Activated T-cell treated with anti-CD3 and anti-CD28 coated beads for 48 hours (primary cell): Measurements from ENCODE around the gene MFRP.

Experiments
- DNase-seq: peaks from one replicate; pipeline ENCODE4 v3.0.0-alpha.2; 2020; ENCODE audit warnings: low read depth

MFRP gene

DNA sequence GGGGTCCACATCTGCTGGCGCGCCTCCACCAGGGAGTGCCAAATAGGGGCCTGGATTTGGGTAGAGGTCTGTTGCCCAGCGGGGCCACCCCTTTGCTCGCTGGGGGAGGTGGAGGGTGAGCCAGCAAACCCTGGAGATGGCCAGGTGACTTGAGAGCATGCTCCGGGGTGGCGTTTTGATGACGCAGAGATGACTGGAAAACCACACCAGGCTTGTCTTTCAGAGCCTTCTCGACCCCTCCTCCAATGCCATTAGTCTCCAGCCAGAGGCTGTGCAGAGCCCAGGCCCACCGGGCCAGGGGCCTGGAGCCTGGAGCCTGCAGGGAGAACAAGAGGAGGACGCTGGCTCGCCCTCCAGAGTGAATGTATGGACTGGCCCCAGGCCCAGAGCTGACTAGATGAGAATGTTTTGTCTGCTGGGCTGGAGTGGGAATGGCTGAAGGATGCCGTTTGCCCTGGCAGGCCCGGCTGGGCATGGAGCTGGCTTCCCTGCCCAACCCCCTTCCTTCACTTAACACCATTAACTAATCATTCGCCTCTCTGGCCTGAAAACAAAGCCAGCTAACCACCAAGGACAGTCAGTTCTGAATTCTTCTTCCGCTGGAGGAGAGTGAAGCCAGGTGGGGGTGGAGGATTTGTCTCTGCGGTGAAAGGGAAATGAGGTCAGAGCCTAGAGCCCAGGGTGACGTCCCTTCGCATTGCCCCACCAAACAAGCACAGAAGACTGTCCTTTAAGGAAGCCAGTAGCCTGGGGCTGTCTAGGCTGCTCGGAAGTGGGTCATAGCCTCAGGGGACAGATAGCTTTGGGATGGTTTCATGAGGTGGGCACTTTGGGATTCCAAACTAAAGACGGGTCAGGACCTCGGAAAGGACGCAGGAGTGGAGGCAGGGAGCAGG, 28.0 kb downstream of the MFRP start:
- DNase-seq = no peak

DNA sequence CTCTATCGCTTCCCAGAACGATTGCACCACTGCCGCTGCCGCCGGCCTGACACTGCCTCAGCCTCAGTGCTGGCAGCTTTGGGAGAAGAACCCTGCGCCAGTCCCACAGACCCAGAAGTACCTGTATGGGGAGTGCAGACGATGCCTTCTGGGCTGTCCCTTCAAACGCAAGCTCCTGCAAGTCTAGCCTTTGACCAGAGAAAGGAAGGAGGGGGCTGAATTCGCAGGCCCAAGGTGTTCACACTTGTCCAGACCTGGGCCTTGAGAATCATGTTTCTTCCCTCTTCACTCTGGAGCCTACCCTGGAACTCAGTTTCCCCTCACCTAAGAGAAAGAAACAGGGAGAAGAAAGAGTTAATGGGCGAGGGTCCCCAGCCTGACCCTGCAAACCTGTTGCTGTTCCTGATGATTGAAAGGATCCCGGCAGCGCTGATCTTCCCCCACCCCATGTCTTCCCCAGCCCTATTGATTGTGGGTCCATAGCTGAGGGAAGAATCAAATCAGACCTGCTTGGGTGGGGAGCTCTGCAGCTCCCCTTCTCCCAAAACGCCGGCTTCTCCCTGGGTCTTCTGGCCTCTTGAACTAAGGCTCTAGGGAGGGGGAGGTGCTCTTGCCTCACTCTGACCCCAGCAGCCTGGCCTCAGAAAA, 28.8 kb downstream of the MFRP start:
- no peak for DNase-seq

DNA sequence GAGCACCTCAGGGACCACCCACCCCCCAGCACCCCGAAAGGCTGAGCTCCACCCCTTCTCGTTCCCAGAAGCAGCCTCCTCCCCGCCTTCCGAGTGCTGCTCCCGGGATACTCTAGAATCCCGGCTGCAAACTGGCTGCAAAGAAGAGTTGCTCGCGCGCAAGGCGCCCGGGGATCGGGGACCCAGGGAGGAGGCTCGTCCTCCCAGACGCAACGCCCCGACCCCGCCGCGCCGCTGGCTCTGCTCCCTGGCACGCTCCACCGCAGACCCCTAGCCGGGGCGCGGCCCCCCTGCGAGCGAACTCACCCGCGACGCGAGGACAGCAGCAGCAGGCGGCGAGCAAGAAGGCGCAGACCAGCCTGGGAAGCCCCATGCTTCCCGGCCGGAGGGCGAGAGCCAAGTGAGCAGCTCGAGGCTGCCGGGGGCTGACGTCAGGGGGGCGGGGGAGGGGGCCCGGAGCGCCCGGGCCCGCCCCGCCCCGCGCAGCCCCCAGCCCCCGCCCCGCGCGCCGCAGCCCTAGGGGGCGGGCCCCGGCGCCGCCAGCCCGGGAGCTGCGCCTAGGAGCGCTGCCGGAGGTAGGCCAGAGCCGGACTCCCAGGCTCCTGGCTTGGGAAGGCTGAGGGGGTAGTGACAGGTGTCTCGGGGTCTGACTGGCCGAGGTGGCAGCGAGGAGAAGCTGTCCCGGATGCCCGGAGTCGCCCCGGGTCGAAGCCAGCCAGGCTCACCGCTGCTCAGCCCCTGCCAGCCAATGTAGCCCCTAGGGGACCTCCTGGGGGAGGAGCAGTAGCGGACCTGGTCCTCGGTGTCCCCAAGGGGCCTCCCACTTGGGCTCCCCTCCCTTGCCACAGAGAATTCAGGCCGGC, 29.5 kb downstream of the MFRP start, which contains the start of gene MCAM:
MCAM (minus strand) TSS at position 402 of the 863 bp plus-strand sequence; CDS start at position 373, 29 bp downstream.
- no peak for DNase-seq

DNA sequence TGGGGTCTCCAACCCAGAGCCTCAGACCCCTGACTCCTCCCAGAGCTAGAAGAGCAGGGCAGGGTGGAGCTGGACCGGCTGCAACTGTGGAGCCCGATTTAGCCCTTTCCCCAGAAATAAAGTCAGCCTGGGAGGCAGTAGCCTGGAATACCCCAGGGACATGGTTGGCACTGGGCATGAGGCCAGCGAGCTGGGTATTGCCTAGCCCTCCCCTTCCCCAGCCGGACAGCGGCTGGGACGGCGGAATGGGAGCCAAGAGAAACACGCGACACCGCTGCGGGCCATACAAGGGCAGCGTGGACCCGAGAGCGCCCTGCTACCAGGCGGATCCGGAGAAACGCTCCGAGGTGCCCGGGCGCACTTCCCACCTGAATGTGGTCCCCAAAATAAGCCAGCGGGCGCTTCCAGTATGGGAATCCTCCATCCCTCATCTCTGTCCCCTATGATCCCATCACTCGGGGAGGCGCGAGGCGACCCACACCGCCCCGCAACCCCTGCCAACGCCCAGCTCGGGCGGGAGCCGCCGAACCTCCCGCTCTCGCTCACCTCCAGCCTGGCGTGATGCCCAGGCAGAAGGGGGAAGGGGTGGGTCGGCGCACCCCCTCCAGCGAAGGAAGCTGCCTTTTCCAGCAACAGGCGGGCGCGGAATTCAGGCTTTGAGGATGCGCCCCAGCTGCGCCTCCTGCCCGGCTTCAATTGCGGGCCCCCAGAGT, 30.3 kb downstream of the MFRP start:
- DNase-seq = no peak

DNA sequence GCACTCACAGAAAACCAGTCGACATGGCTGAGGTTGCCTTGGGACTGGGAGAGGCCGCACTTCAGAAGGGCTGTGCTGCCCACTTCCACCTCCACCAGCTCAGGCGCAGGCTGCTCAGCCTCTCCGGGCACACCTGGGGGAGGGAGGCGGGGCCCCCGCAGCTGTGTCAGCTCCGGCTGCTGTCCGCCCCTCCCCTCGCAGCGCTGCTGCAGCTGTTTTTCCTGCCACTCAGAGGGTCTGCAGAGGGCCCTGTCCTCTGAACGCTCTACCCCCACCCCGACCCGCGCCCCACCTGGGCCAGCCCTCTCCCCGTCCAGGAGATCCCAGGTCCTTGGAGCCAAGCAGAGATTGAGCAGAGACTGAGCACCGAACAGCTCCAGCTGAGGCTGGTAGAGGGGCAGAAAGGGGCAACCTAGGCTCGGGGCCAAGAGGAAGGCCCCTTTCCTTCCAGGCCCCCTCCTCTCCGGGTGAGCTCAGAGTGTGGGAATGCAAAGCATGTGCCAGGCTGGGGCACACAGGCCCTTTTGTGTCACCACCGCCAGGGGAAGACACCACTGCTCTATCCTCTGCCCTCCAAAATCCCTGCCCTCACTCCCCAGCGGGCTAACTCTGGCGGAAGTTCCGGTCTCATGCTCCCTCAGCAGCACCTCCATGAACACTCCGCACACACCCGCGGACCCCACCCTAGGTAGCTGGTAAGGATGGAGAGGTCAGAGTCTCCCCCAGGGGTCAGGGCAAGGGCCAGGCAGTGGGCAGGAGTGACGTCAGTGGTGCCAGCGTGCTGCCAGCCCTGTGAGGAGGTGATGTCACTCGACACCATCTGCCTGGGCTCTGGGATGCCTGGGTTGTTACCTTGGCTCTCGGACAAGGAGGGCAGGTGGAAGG, 31.1 kb downstream of the MFRP start:
- no peak for DNase-seq

DNA sequence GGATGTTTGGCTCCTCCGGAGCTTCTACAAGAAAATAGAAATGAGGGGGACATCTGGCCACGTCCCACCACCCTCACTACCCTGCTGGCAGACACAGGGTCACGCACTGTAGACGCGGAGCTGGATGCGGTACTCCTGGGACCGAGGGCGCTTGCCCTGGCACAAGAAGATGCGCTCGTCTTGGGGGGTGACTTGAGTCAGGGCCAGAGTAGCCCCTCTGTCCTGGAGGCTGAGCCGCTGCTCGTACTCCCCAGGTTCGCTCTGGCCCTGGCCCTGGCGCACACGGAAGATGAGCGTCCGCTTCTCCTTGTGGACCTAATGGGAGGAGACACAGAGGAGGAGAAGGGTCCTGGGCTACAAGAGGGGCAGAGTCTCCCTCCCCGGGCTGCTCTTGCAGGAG, 31.8 kb downstream of the MFRP start:
- DNase-seq = no peak

DNA sequence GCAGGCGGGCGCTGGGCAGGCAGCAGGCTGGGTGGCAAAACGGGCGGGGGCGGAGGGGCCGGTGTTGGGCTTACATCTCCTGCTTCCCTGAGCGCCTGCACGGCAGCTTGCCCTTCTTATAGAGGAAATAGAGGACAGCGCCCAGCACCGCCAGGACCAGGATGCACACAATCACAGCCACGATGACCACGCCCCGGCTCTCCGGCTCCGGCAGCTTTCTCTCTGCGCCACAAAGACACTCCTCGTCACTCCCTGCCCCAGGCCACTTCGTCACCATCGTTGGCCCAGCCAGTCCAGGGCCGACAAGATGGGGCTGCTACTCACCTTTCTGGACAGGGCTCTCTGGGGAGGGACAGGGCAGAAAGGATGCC, 35.8 kb downstream of the MFRP start:
- no peak for DNase-seq

DNA sequence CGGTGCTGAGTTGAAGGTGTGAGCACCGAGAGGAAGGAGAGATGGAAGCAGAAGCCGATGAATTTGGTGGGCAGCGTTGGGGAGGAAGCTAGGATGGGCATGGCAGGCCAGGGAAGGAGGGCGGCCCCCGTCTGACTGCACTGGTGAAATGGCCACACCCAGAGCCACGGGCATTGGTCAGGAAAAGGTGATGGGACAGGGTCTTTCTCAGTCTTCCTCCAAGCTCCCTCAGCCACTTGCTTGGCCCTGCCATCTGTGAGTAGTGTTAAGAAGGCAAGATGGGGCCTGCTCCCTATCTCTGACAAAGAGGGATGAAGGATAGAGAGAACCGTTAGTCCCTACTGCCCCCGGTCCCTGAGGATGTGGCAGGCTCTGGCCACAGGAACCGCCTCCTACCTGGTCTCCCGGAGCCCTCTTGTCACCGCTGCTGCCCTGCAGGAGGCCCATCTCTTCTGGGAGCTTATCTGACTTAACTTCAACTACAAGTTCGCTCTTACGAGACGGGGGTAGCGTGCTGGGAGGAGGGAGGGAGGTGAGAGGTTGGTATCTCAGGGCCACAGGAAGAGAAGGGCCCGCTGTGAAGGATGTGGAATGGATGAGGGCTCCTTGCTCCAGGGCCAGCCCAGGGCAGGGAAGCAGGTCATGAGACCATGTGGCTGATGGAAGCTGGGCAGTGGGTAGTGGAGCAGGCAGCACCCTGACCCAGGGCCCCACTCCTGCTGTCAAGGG, 36.4 kb downstream of the MFRP start:
- no peak for DNase-seq

DNA sequence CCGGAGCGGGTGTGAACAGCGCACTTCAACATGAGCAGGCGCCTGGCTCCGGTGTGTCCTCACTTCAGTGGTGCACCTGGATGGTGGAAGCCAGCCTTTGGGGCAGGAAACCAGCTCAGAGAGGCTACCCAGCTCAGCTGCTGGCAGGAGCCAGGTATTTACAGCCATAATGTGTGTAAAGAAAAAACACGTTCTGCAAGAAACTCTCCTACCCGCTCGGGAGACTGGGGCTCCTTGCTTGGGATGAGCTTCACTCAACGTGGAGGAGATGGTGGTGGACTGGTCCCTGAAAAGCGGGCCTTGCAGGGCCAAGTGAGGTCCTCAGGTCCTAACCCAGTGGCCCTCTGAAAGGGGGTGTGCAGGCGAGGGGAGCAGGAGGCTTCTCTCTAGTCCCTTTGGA, 37.1 kb downstream of the MFRP start:
- no peak for DNase-seq

DNA sequence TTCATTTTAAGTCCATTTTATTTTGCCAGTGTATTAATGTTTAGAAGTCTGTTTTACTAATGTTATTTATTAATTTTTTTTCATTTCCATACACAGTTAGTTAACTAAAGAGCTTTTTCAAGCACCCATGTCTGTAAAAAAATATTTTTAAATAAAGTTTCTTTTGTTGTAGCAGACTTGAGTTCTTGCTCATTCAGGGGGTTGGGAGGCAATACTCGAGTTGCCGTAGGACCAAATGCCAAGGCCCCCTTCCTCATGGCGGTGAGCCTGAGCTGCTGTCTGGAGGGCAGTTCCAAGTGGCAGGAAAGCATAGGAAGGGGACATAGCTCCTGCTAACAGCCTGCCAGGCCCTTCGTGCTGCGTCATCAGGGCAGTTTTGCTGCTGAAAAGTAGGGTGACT, 38.5 kb downstream of the MFRP start:
- no peak for DNase-seq

DNA sequence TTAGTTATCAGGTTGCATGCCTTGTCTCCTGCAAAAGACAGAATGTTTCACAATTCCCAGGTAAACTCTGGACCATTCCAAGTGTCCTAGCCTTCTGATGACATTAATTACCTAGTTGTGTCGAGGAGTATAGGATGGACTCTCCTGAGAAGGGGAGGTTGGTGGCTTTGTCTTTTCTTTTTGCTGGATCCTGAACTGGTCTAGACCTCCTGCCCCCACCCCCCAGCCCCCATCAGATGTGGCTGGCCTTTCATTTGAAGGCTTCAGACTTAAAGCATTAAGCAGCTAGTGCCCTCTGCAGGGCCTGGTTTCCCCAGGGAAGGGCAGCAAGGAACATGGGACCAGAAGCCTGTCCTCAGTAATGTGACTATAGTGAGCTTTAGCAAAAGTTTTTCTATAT, 39.3 kb downstream of the MFRP start:
- no peak for DNase-seq

DNA sequence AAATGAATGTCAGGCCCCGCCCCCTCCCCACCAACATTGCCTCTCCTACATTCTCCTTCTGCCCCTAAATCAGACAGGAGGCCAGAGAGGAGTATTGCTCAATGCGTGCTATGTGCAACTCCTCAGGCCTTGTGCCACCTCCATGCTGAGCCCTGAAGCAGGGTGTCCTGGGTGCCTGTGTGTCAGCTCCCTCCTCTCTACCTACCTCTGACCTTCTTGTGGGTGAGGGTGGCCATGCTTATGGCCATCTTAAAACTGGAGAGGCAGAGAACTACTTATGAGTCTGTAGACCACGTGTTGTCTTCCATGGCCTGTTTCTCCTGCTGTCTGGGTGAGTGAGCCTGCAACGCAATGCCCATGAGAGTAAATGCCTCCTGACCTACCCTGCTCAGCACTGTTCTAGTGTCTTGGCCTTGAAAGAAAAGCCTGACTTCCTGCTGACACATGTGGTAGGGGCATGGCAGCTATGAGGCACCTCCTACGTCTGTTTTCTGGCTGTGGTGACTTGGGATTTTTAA, 40.1 kb downstream of the MFRP start:
- peak; percentile 17 for DNase-seq

DNA sequence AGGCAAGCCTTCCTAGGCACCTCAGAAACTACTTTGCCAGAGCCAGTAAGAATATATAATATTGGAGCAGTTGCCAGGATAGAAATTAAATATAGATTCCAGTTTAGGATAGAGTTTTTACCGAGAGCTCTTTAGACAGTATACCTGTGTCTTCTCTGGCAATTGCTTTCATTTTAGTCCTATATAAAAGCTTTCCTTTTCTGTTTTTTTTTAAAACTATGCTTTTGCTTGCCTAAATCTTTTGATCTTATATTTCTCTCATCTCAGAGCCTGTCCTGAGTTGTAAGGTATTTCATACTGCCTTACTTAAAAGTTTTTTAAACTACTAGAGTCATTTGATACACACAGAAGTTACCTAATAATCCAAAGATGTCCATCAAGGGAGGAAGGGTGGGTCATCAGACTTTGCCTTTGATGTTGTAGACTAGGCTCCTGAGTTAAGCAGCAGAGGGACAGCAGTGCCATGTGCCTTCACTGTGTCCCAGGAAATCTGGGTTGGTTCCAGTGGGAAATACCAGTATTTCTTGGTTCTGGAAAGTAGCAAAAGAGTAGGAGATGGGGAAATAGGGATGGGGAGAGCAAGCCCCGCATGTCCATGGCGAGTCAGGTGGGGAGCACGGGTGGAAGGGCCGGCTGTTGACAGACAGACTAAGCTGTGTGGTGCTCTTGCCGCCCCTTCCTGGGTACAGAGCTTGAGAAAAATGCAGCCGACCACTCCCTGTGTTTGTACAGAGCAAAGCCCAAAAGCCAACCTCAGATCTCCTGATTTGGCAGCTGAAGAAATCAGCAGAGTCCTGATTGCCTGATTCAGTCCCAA, 40.7 kb downstream of the MFRP start:
- DNase-seq = no peak

DNA sequence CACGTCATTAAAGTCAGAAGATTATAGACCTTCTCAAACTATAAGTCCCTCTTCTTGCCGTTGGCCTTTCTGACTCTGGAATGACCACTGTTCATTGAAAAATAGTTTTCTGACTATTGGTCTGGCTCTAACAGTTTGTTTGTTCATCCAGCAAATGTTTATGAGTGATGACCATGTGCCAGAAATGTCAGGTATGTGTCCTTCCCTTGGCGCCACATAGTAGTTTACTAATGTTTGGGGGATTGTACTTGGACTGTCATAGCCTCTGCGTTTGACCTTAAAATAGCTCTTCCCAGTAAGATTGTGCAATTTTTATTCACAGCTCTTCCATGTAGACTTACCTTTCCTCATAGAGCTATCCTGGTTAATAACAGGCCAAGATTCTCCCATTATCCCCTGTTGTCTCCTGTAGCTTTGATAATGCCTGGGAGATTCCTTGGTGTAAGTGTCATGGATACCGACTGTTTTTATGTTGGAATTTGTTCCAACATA, 43.2 kb downstream of the MFRP start:
- no peak for DNase-seq

DNA sequence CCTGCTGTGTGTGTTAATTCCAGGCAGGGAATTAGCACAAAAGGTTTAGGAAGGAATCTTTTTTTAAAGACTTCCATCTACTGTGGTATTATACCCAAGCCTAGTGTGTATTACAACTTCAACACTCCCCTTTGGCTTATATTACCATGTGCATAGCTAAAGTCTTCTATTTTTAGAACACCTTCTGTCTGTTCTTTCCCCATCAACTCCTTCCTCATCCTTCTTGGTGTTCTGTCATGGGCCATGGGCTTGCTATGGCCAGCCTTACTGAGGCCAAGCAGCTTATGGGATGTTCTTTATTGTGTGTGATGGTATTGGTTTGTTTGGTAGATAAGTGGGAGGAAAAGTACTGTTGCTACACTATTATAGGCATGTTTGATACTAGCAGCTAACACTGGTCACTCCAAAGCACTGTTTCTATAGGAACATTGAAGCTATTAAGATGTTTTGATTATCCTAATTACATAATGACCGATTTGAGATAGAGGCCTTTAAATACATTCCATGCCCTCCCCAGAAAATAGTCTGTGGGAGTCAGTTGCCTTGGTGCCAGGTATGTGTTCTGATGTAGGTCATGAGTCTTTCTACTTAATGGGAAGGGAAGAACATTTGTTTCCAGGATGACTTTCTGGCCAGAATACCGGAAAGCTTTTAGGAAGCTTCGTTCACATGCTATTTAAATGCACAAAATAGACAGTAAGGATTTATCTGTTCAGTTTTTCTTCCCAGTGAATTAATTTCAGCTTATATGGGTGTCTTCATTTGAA, 46.1 kb downstream of the MFRP start:
- no peak for DNase-seq

DNA sequence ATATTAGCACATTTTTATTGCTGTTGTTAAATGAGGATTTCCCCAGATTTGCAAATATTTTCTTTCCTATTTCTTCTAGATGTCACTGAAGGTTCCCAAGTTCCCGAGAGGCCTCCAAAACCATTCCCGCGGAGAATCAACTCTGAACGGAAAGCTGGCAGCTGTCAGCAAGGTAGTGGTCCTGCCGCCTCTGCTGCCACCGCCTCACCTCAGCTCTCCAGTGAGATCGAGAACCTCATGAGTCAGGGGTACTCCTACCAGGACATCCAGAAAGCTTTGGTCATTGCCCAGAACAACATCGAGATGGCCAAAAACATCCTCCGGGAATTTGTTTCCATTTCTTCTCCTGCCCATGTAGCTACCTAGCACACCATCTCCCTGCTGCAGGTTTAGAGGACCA, 47.1 kb downstream of the MFRP start:
- DNase-seq = no peak

DNA sequence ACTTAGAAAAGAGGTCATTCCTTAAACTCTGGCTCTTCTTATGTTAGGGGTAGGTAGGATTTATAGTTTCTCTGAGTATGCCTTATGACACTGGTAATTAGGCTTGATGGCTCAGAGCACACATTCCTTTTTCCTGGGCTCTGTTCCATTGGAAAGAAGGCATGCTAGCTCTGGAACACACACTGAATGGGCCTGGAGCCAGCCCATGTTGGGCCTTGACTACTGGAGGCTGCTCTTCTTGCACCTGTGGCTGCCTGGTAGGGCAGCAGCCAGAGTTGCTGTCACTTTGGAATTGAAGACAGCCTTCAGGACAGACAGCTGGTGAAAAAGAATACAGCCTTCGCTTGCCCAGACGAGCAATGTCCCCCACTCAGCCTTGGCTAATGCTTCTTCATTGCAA, 47.8 kb downstream of the MFRP start:
- no peak for DNase-seq

DNA sequence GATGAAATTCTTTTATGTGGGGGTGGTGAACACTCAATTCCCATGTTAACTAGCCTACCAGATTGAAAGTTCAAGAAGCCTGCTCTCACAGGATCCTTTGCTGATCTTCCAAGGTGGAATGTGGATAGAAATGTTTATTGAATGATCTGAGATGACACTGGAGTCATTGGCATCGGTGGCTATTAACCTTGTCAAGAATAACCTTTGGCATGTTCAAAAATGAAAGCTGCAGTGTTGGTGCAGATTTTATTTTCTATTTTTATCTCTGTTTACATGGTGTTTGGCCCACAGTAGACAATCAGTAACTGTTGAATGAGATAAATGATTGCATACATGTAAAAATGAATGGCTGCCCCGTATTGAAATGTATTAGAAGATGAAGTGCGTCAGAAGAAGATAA, 48.6 kb downstream of the MFRP start:
- DNase-seq = no peak
